H1 (cell line): ENCODE data around the gene HSD3B1. TPM values are rescaled to one million over a fixed set of nuclear protein-coding genes. Genes with fewer than 3 reads are reported as not detected.

Source experiments
- CTCF ChIA-PET: fragments of 300-600 bp; sonication (Branson Sonifier 250); formaldehyde crosslinking; loops from one replicate; lab custom pipeline; 2021; ENCODE audit not compliant: partially characterized antibody; lab: Charles Lee
- POLR2A ChIA-PET: fragments of 300-600 bp; sonication (Branson Sonifier 250); formaldehyde crosslinking; loops from one replicate; lab custom pipeline; 2021; ENCODE audit warnings: inconsistent platforms; ENCODE audit not compliant: partially characterized antibody; lab: Charles Lee
- DNase-seq, 2 experiments: peaks; one replicate each; pipeline versions ENCODE4 v3.0.0 to v3.0.0-alpha.2; 2010 to 2022; ENCODE audit warnings: low spot score in 2 of 2, low read depth in 1 of 2, mixed read lengths in 1 of 2
- FAIRE-seq: peaks from 2 replicates; lab custom pipeline; 2011; peaks lifted over from hg19 to GRCh38; lab: Jason Lieb, UNC
- H2AFZ ChIP-seq: 2 replicates; pipeline ENCODE4 v1.8.1; 2012; ENCODE audit warnings: low read length, inconsistent platforms
- H2AK5ac ChIP-seq: 2 replicates; pipeline ENCODE4 v1.6.1; 2013; ENCODE audit warnings: low read depth, low read length
- H2BK120ac ChIP-seq: replicated peaks from 2 replicates; pipeline ENCODE3; 2013; ENCODE audit warnings: low read depth, low read length, inconsistent platforms
- H2BK12ac ChIP-seq: 2 replicates; pipeline ENCODE4 v1.6.1; 2013; ENCODE audit warnings: low read depth, low read length
- H2BK15ac ChIP-seq: 2 replicates; pipeline ENCODE4 v1.6.1; 2013; ENCODE audit warnings: low read length
- H2BK20ac ChIP-seq: 2 replicates; pipeline ENCODE4 v1.6.1; 2013; ENCODE audit warnings: low read length
- H2BK5ac ChIP-seq: 2 replicates; pipeline ENCODE4 v1.6.1; 2013; ENCODE audit warnings: low read depth, low read length
- H3K14ac ChIP-seq: 2 replicates; pipeline ENCODE4 v1.6.1; 2013; ENCODE audit warnings: inconsistent platforms; ENCODE audit not compliant: insufficient read length
- H3K18ac ChIP-seq: 2 replicates; pipeline ENCODE4 v1.6.1; 2013; ENCODE audit warnings: low read length; ENCODE audit errors: extremely low read depth
- H3K23ac ChIP-seq: 2 replicates; pipeline ENCODE4 v1.6.1; 2013; ENCODE audit warnings: inconsistent platforms; ENCODE audit not compliant: insufficient read length
- H3K23me2 ChIP-seq: 2 replicates; pipeline ENCODE4 v1.6.1; 2013; ENCODE audit warnings: low read depth, low read length
- H3K27ac ChIP-seq: 2 replicates; pipeline ENCODE4 v1.6.1; 2011; ENCODE audit warnings: low read depth, low read length, inconsistent platforms
- H3K27me3 ChIP-seq, 4 experiments: replicated peaks in 1 of 4; 1 replicate in 1 of 4; 2 replicates in 3 of 4; pipeline versions ENCODE4 v1.6.1 to v1.8.1; 2011 to 2013; ENCODE audit warnings: low read length in 3 of 4, mild to moderate bottlenecking in 3 of 4, inconsistent platforms in 2 of 4, mixed read lengths in 2 of 4, moderate library complexity in 1 of 4; ENCODE audit not compliant: control insufficient read depth in 3 of 4, insufficient read depth in 3 of 4; ENCODE audit errors: extremely low read depth in 1 of 4
- H3K36me3 ChIP-seq, 4 experiments: 2 replicates each; pipeline versions ENCODE4 v1.6.1 to v1.8.1; 2011 to 2013; ENCODE audit warnings: mild to moderate bottlenecking in 4 of 4, low read length in 3 of 4, moderate library complexity in 2 of 4, control low read depth in 1 of 4, inconsistent platforms in 1 of 4; ENCODE audit not compliant: insufficient read depth in 4 of 4, control insufficient read depth in 2 of 4
- H3K4ac ChIP-seq: replicated peaks from 2 replicates; pipeline ENCODE3; 2013; ENCODE audit warnings: low read length, low read depth, mixed read lengths, inconsistent platforms; ENCODE audit not compliant: insufficient read length
- H3K4me1 ChIP-seq, 4 experiments: replicated peaks in 1 of 4; 1 replicate in 1 of 4; 2 replicates in 3 of 4; pipeline versions ENCODE4 v1.6.1 to v1.8.1; 2011 to 2013; ENCODE audit warnings: low read length in 3 of 4, inconsistent platforms in 2 of 4, mixed read lengths in 1 of 4; ENCODE audit not compliant: insufficient read depth in 4 of 4, control insufficient read depth in 3 of 4
- H3K4me2 ChIP-seq, 2 experiments: 2 replicates each; pipeline versions ENCODE4 v1.6.1 to v1.8.1; 2011 to 2013; ENCODE audit warnings: low read depth in 2 of 2, low read length in 2 of 2, control low read depth in 1 of 2, inconsistent platforms in 1 of 2, mild to moderate bottlenecking in 1 of 2; ENCODE audit not compliant: insufficient read depth in 1 of 2
- H3K4me3 ChIP-seq, 4 experiments: fragments of 200-600, 300-600 bp in 1 of 4; sonication (generic), shearing (Covaris generic), sonication (Bioruptor Twin) in 1 of 4; 2 replicates each; pipeline versions ENCODE4 v1.5.1 to v1.8.1; 2011 to 2016; ENCODE audit warnings: low read length in 4 of 4, low read depth in 3 of 4, control low read depth in 2 of 4, inconsistent platforms in 2 of 4, mild to moderate bottlenecking in 2 of 4, mixed read lengths in 1 of 4, moderate library complexity in 1 of 4; ENCODE audit not compliant: insufficient read depth in 2 of 4; ENCODE audit errors: extremely low read depth in 1 of 4
- H3K56ac ChIP-seq: replicated peaks from 2 replicates; pipeline ENCODE3; 2013; ENCODE audit warnings: low read depth, mild to moderate bottlenecking, mixed read lengths, low read length, inconsistent platforms; ENCODE audit not compliant: insufficient read length
- H3K79me1 ChIP-seq: 2 replicates; pipeline ENCODE4 v1.6.1; 2013; ENCODE audit warnings: low read depth, low read length, control low read depth
- H3K79me2 ChIP-seq, 2 experiments: 2 replicates each; pipeline versions ENCODE4 v1.6.1 to v1.8.1; 2012 to 2013; ENCODE audit warnings: low read length in 2 of 2, mild to moderate bottlenecking in 2 of 2, inconsistent platforms in 1 of 2; ENCODE audit not compliant: insufficient read depth in 2 of 2, control insufficient read depth in 1 of 2
- H3K9ac ChIP-seq, 4 experiments: replicated peaks in 1 of 4; 1 replicate in 1 of 4; 2 replicates in 3 of 4; pipeline versions ENCODE4 v1.6.1 to v1.8.1; 2011 to 2013; ENCODE audit warnings: low read depth in 3 of 4, low read length in 3 of 4, control low read depth in 2 of 4, mild to moderate bottlenecking in 2 of 4, moderate library complexity in 2 of 4, inconsistent platforms in 1 of 4; ENCODE audit errors: extremely low read depth in 1 of 4
- H3K9me3 ChIP-seq, 2 experiments: 2 replicates each; pipeline versions ENCODE4 v1.6.1 to v1.8.1; 2012 to 2013; ENCODE audit warnings: mild to moderate bottlenecking in 2 of 2, moderate library complexity in 2 of 2, control low read depth in 1 of 2, inconsistent platforms in 1 of 2, low read depth in 1 of 2, low read length in 1 of 2, mixed read lengths in 1 of 2; ENCODE audit not compliant: insufficient read depth in 2 of 2
- H4K20me1 ChIP-seq, 2 experiments: replicated peaks in 1 of 2; 2 replicates each; pipeline versions ENCODE3 to v1.8.1; 2011 to 2013; ENCODE audit warnings: inconsistent platforms in 2 of 2, low read length in 2 of 2, mild to moderate bottlenecking in 1 of 2; ENCODE audit not compliant: insufficient read depth in 2 of 2, control insufficient read depth in 1 of 2
- H4K5ac ChIP-seq: 2 replicates; pipeline ENCODE4 v1.6.1; 2013; ENCODE audit warnings: low read length, low read depth, mixed read lengths, inconsistent platforms; ENCODE audit not compliant: insufficient read length
- H4K8ac ChIP-seq: 2 replicates; pipeline ENCODE4 v1.8.0; 2013; ENCODE audit warnings: mild to moderate bottlenecking, moderate library complexity, low read length, inconsistent platforms; ENCODE audit not compliant: insufficient read depth; ENCODE audit errors: extremely low read depth
- H4K91ac ChIP-seq: replicated peaks from 2 replicates; pipeline ENCODE3; 2013; ENCODE audit warnings: low read length, mixed read lengths, inconsistent platforms; ENCODE audit not compliant: insufficient read length
- HDAC2 ChIP-seq, 2 experiments: fragments of 300-600 bp in 1 of 2; sonication (generic) in 1 of 2; IDR thresholded peaks; 2 replicates each; pipeline ENCODE4 v1.6.1; 2011 to 2012; ENCODE audit warnings: low read depth in 2 of 2, low read length in 2 of 2, mild to moderate bottlenecking in 2 of 2, moderate library complexity in 2 of 2, borderline replicate concordance in 1 of 2, inconsistent platforms in 1 of 2
- RAD21 ChIP-seq, 2 experiments: IDR thresholded peaks in 1 of 2; conservative IDR thresholded peaks in 1 of 2; 2 replicates each; pipeline ENCODE4 v1.6.1; 2011; ENCODE audit warnings: low read depth in 2 of 2, low read length in 2 of 2, improper control_type of control experiment in 1 of 2, inconsistent platforms in 1 of 2, mild to moderate bottlenecking in 1 of 2, moderate library complexity in 1 of 2
- TBP ChIP-seq: IDR thresholded peaks from 2 replicates; pipeline ENCODE4 v1.6.1; 2011; ENCODE audit warnings: low read depth, low read length, improper control_type of control experiment
- WGBS, 2 experiments: shearing (Covaris generic) in 1 of 2; methylation state at CpG; one replicate each; pipeline versions ENCODE4 v1.1.6 to v1.1.7; 2013 to 2015; ENCODE audit warnings: low lambda C conversion rate in 2 of 2, mixed read lengths in 2 of 2, inconsistent platforms in 1 of 2, low coverage in 1 of 2, missing lambda C conversion rate in 1 of 2; ENCODE audit not compliant: insufficient replicate concordance in 2 of 2, insufficient coverage in 1 of 2, insufficient read length in 1 of 2; ENCODE audit errors: extremely low coverage in 1 of 2, missing lambda C conversion rate in 1 of 2; 5-methylcytosine and 5-hydroxymethylcytosine counted together
- polyA plus RNA-seq, 7 experiments: library from polyadenylated mRNA; depleted of rRNA in 3 of 7; stranded (reverse) in 5 of 7; unstranded in 2 of 7; fragments of >200 nt in 5 of 7; fragments of 200-250 nt in 2 of 7; gene quantifications; 1 replicate in 5 of 7; 2 replicates in 1 of 7; 4 replicates in 1 of 7; pipeline versions ENCODE4 v1.2.1 to v1.2.3, GENCODE V29; 2011 to 2013; ENCODE audit warnings: missing spikeins in 2 of 7, mixed read lengths in 2 of 7
- total RNA-seq: library from RNA; stranded (reverse); fragmentation: NEBNext Ultra II Directional; extraction: Animal tissue kit (Norgen Biotek cat#: 25700); gene quantifications from 2 replicates; pipeline ENCODE4 v1.2.1, GENCODE V29; 2021
- TF ChIP-seq, protein P1 (sequence below), 3 experiments: IDR thresholded peaks; 1 replicate in 2 of 3; 2 replicates in 1 of 3; pipeline versions ENCODE4 v1.5.1 to v1.6.1; 2011; ENCODE audit warnings: low read length in 3 of 3, mild to moderate bottlenecking in 3 of 3, inconsistent platforms in 2 of 3, low read depth in 1 of 3, moderate library complexity in 1 of 3; ENCODE audit not compliant: insufficient read depth in 1 of 3; ENCODE audit errors: control extremely low read depth in 1 of 3

The HSD3B1 gene
- total and polyA plus RNA-seq, 2 of the 8 experiments (the other 6 are each of a cell fraction or from before 2014, with no cell fraction given), result not detected

- Histone ChIP-seq H2AK5ac (no peak overlapping the region), H3K27me3 (no peaks in the 10 kb centered on the region), H3K27ac (no peak overlapping the region), H3K18ac (no peak overlapping the region), H3K79me1 (no peaks in the 10 kb centered on the region), H3K14ac (no peak overlapping the region), H3K9me3 (no peaks in the 10 kb centered on the region), H2BK20ac (no peak overlapping the region), H2BK15ac (no peak overlapping the region), H3K4me2 (no peak overlapping the region), H3K4me3 (no peak overlapping the region), H4K20me1 (no peaks in the 10 kb centered on the region), H4K91ac (no peak overlapping the region), H3K79me2 (no peaks in the 10 kb centered on the region), H2BK12ac (no peak overlapping the region), H3K36me3 (no peaks in the 10 kb centered on the region), H3K23me2 (no peaks in the 10 kb centered on the region; the same call in 1 of the 2 replicates), H3K56ac (no peak overlapping the region), H2AFZ (no peak overlapping the region), H4K5ac (no peak overlapping the region), H4K8ac (no peak overlapping the region), H2BK120ac (no peak overlapping the region), H3K9ac (no peak overlapping the region), H3K23ac (no peak overlapping the region), H3K4ac (no peak overlapping the region), H3K4me1 (no peaks in the 10 kb centered on the region), H2BK5ac (no peak overlapping the region)
- peak in 1 of 2 experiments; percentile 74 for DNase-seq
- ChIA-PET CTCF (interaction anchor here (0.8 to 3.5 kb wide), 33 partner anchors 8 to 367 kb away, joined by 3 to 23 read pairs (median 4); partner anchors contain the start of genes HSD3B1 and ZNF697), POLR2A (no interaction called here)
- TF ChIP-seq HDAC2 (IDR thresholded peaks at IDR 0.05; ENCODE audit: borderline replicate concordance in 1 of 2, low read depth in 2 of 2, low read length in 2 of 2) (no peak), RAD21 (IDR thresholded peaks at IDR 0.05 in 1 of 2, conservative IDR thresholded peaks at IDR 0.05 in 1 of 2; ENCODE audit: low read depth in 2 of 2, low read length in 2 of 2) (peak; percentile 35 to 56), TBP (no peak)
- TF ChIP-seq, protein P1, sequence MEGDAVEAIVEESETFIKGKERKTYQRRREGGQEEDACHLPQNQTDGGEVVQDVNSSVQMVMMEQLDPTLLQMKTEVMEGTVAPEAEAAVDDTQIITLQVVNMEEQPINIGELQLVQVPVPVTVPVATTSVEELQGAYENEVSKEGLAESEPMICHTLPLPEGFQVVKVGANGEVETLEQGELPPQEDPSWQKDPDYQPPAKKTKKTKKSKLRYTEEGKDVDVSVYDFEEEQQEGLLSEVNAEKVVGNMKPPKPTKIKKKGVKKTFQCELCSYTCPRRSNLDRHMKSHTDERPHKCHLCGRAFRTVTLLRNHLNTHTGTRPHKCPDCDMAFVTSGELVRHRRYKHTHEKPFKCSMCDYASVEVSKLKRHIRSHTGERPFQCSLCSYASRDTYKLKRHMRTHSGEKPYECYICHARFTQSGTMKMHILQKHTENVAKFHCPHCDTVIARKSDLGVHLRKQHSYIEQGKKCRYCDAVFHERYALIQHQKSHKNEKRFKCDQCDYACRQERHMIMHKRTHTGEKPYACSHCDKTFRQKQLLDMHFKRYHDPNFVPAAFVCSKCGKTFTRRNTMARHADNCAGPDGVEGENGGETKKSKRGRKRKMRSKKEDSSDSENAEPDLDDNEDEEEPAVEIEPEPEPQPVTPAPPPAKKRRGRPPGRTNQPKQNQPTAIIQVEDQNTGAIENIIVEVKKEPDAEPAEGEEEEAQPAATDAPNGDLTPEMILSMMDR (IDR thresholded peaks at IDR 0.05; ENCODE audit: control extremely low read depth in 1 of 3, insufficient read depth in 1 of 3, low read depth in 1 of 3, low read length in 3 of 3), result peak; percentile 71 to 93 (median 84)
- 59% methylated on average over 3 of the region's 3 CpGs; no CpG with 5 or more reads in 1 of the 2 experiments for WGBS, 2 experiments
- FAIRE-seq, result peak; percentile 78
Observed at GRCh38 chr1:119544165-119544762, 37.3 kb downstream of the HSD3B1 start.
